ENCODE measurements around the gene STXBP4.

Gene STXBP4

DNA sequence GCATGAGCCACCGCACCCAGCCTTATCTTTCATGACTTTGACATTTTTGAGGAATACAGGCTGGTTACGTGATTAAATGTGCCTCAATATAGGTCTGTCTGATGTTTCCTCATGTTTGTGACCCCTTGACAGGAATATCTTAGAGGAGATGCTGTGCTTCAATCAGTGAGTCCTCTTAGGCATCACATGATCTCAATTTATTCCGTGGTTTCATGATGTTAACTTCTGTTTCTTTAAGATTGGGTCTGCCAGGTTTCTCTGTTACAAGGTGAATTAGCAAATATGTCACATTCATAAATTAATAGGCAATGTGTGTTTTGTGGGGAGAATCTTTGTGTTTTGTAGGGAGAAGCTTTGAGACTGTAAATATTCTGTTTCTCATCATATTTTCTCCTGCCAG, 3.3 kb downstream of the STXBP4 start:
- no peaks in the 10 kb centered on the region for H3K36me3 ChIP-seq (ENCODE audit: insufficient read depth, low read length)
- H3K4me3 ChIP-seq (ENCODE audit: low read depth in 1 of 2, low read length in 2 of 2), result no peak overlapping the region
- H3K9me3 ChIP-seq (ENCODE audit: low read length), result no peaks in the 10 kb centered on the region
- no peak overlapping the region for H3K27ac ChIP-seq (ENCODE audit: low read depth, low read length)
- H3K9ac ChIP-seq (ENCODE audit: low read length), result no peak overlapping the region
- H3K4me1 ChIP-seq (ENCODE audit: insufficient read depth, low read length), result peaks cover 12% of the 10 kb centered on the region
- no peaks in the 10 kb centered on the region for H3K27me3 ChIP-seq (ENCODE audit: control insufficient read depth in 1 of 2, insufficient read depth in 2 of 2, low read length in 2 of 2)

DNA sequence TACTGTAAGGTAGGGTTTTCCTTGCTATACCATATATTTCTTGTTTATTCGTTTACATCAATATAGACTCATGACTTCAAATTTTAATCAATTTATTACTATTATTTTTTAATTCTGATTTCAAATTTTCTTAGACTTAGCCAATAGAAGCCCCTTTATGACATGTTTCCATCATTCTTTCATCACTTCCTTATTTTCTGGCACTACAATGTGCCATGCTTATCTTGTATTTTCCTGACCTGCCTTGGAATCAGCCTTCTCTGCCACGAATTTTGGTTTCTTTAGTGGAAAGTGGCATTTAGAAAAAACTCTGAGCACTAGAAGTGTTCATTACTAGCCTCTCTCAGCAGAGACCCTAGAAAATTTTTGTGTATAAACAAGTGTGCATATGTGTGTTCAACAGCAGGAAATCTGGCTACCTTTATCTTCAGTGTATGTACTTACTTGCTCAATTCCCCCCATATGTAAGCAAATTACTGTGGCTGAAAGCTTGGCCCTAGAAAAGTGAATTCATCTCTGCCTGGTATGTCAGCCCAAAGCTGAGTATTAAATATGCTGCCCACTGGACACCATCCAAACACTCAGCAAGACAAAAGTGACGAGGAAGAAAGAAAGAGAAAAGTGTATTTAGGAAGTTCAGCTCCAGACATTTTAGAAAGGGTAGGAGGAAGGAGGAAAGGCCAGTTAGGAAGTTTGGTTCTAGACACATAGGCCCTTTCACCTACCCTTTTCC, 4.0 kb downstream of the STXBP4 start:
- no peak overlapping the region for H3K9ac ChIP-seq (ENCODE audit: low read length)
- no peaks in the 10 kb centered on the region for H3K36me3 ChIP-seq (ENCODE audit: insufficient read depth, low read length)
- H3K27ac ChIP-seq (ENCODE audit: low read depth, low read length), result no peak overlapping the region
- no peak overlapping the region for H3K4me3 ChIP-seq (ENCODE audit: low read depth in 1 of 2, low read length in 2 of 2)
- peaks cover 8% of the 10 kb centered on the region for H3K4me1 ChIP-seq (ENCODE audit: insufficient read depth, low read length)
- H3K27me3 ChIP-seq (ENCODE audit: control insufficient read depth in 1 of 2, insufficient read depth in 2 of 2, low read length in 2 of 2), result no peaks in the 10 kb centered on the region
- no peaks in the 10 kb centered on the region for H3K9me3 ChIP-seq (ENCODE audit: low read length)

DNA sequence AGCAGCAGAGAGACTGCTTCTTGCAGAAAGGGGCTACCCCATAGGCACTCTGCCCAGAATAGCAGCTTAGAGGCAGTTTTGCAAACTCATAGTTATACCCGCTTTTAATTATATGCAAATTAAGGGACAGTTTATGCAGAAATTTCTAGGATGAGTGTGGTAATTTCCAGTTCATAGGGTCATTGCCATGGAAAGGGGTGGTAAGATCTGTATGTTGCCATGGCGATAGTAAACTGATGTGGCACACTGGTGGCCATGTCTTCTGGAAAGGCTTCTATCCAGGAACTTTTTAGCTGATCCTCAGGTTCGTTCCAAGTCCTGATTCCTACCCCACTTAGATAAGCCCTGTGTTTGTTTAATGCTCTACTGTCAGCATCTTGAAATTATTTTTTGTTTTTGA, 6.2 kb downstream of the STXBP4 start:
- H3K36me3 ChIP-seq (ENCODE audit: insufficient read depth, low read length), result no peaks in the 10 kb centered on the region

DNA sequence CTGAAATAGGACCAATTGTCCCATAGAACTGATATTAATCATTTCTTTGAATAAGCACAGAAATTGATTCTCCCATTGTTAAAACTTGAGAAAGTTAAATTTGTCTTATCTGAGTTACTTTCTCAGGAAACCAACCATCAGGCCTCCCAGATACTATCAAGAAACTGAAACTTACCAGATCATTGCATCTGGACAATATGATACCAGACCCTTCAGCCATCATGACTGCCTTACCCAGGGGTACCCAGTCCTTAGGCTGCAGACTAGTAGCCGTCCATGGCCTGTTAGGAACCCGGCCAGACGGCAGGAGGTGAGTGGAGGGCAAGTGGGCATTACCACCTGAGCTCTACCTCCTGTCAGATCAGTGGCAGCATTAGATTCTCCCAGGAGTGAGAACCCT, 7.8 kb downstream of the STXBP4 start:
- H3K4me3 ChIP-seq (ENCODE audit: low read depth in 1 of 2, low read length in 2 of 2), result no peak overlapping the region
- no peaks in the 10 kb centered on the region for H3K4me1 ChIP-seq (ENCODE audit: insufficient read depth, low read length)
- H3K27me3 ChIP-seq (ENCODE audit: control insufficient read depth in 1 of 2, insufficient read depth in 2 of 2, low read length in 2 of 2), result no peaks in the 10 kb centered on the region
- H3K9me3 ChIP-seq (ENCODE audit: low read length), result no peaks in the 10 kb centered on the region
- H3K27ac ChIP-seq (ENCODE audit: low read depth, low read length), result no peak overlapping the region
- no peaks in the 10 kb centered on the region for H3K36me3 ChIP-seq (ENCODE audit: insufficient read depth, low read length)
- H3K9ac ChIP-seq (ENCODE audit: low read length), result no peak overlapping the region

More for the DNA sequence above, 6.2 kb downstream of the STXBP4 start:
- H3K4me3 ChIP-seq (ENCODE audit: low read depth in 1 of 2, low read length in 2 of 2), result no peak overlapping the region
- H3K4me1 ChIP-seq (ENCODE audit: insufficient read depth, low read length), result peaks cover 5% of the 10 kb centered on the region
- no peak overlapping the region for H3K9ac ChIP-seq (ENCODE audit: low read length)
- H3K27ac ChIP-seq (ENCODE audit: low read depth, low read length), result no peak overlapping the region
- no peaks in the 10 kb centered on the region for H3K9me3 ChIP-seq (ENCODE audit: low read length)
- no peaks in the 10 kb centered on the region for H3K27me3 ChIP-seq (ENCODE audit: control insufficient read depth in 1 of 2, insufficient read depth in 2 of 2, low read length in 2 of 2)

DNA sequence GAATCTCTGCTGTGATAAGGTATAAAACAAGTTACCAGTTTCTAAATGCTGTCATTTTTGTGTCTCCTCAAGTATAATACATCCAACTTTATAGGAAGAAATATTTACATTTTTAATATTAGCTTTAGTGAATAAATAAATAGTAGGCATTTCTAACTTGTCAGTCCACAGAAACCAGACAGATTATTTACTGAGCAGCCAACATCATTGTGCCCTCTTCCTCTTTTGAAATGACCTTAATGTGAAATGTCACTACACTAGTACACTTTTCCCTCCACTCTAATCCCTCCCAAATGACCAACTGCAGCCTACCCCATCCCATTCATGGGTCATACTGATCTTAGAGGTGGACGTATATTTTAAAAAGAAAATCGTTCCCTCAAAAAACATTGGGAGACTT, 9.2 kb downstream of the STXBP4 start:
- Histone ChIP-seq H3K4me3 (ENCODE audit: low read depth in 1 of 2, low read length in 2 of 2) (no peak overlapping the region), H3K27ac (ENCODE audit: low read depth, low read length) (no peak overlapping the region), H3K36me3 (ENCODE audit: insufficient read depth, low read length) (no peaks in the 10 kb centered on the region), H3K9me3 (ENCODE audit: low read length) (no peaks in the 10 kb centered on the region), H3K27me3 (ENCODE audit: control insufficient read depth in 1 of 2, insufficient read depth in 2 of 2, low read length in 2 of 2) (no peaks in the 10 kb centered on the region), H3K4me1 (ENCODE audit: insufficient read depth, low read length) (peaks cover 3% of the 10 kb centered on the region), H3K9ac (ENCODE audit: low read length) (no peak overlapping the region)

DNA sequence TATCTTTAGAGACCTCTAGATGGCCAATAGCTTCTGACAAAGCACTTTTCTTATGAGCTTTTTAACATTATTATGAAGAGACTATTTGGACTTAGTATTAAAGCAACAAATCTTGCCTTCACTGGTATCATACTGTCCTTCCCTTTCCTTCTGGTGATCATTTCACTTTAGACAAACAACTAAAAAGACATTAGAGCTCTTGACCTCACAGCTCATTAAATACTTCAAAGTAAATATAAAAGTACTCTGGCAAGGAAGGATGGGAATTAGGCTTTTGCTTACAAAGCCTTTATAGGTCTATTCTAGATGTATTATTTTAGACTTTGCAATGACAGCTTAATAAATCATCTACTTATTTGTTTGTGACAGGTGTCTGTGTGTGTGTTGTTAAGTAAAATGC, 11.1 kb downstream of the STXBP4 start:
- Histone ChIP-seq H3K9ac (ENCODE audit: low read length) (no peak overlapping the region), H3K36me3 (ENCODE audit: insufficient read depth, low read length) (no peaks in the 10 kb centered on the region), H3K4me3 (ENCODE audit: low read depth in 1 of 2, low read length in 2 of 2) (no peak overlapping the region), H3K4me1 (ENCODE audit: insufficient read depth, low read length) (peaks cover 5% of the 10 kb centered on the region), H3K9me3 (ENCODE audit: low read length) (no peaks in the 10 kb centered on the region), H3K27ac (ENCODE audit: low read depth, low read length) (no peak overlapping the region), H3K27me3 (ENCODE audit: control insufficient read depth in 1 of 2, insufficient read depth in 2 of 2, low read length in 2 of 2) (no peaks in the 10 kb centered on the region)

DNA sequence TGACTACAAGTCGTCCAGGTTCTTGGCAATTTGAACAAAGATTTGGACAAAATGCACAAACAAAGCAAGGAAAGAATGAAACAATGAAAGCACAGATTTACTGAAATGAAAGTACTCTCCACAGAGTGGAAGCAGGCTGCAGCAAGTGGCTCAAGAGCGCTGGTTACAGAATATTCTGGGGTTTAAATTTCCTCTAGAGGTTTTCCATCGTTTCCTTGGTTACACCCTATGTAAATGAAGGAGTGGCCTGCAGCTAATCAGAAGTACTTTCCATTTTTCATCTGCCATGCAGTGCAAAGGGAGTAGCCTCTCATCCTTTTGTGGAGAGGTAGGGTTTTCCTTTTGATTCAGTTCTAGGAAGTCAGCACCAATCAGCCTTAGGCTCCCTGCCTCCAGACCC, 11.8 kb downstream of the STXBP4 start:
- peaks cover 5% of the 10 kb centered on the region for H3K4me1 ChIP-seq (ENCODE audit: insufficient read depth, low read length)

DNA sequence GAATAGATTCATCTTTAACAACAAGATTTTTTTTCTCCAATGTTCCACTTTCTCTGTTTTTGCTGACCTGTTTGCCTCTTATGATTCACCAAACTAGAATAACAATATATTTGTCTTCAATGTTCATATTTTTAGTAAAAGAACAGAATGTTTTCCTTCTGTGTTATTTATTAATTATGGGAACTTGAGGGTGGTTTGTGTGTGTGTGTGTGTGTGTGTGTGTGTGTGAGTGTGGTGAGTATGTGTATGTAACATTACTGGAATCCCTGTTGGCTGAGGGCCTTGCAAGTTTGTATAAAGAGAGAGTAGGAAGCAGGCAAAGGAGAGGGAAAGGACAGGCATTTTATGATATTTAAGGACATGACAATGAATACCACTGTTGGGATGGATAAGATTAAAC, 13.8 kb downstream of the STXBP4 start:
- no peak overlapping the region for H3K27ac ChIP-seq (ENCODE audit: low read depth, low read length)
- H3K9me3 ChIP-seq (ENCODE audit: low read length), result no peaks in the 10 kb centered on the region
- H3K4me3 ChIP-seq (ENCODE audit: low read depth in 1 of 2, low read length in 2 of 2), result no peak overlapping the region
- H3K36me3 ChIP-seq (ENCODE audit: insufficient read depth, low read length), result peaks cover 5% of the 10 kb centered on the region
- H3K27me3 ChIP-seq (ENCODE audit: control insufficient read depth in 1 of 2, insufficient read depth in 2 of 2, low read length in 2 of 2), result no peaks in the 10 kb centered on the region
- H3K4me1 ChIP-seq (ENCODE audit: insufficient read depth, low read length), result peaks cover 5% of the 10 kb centered on the region
- H3K9ac ChIP-seq (ENCODE audit: low read length), result no peak overlapping the region

More for the DNA sequence above, 11.8 kb downstream of the STXBP4 start:
- Histone ChIP-seq H3K36me3 (ENCODE audit: insufficient read depth, low read length) (no peaks in the 10 kb centered on the region), H3K4me3 (ENCODE audit: low read depth in 1 of 2, low read length in 2 of 2) (no peak overlapping the region), H3K27ac (ENCODE audit: low read depth, low read length) (no peak overlapping the region), H3K9ac (ENCODE audit: low read length) (no peak overlapping the region), H3K9me3 (ENCODE audit: low read length) (no peaks in the 10 kb centered on the region), H3K27me3 (ENCODE audit: control insufficient read depth in 1 of 2, insufficient read depth in 2 of 2, low read length in 2 of 2) (no peaks in the 10 kb centered on the region)

DNA sequence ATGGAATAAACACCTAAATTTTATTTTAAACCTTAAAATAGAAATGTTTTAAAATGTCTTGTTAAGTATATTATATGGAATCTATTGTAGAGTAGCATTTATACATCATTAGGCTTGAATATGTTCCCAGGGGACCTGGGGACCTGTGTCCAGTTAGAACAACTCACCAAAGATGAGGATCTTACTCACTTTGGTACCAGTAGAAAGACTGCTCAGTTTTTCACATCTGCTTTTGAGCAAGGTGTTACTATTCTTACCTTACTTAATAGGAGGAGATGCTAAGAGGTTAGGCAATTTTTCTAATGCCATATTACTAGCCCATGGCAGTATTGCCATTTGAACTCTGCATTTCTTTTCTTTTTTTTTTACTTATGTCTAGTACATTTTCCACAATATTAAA, 14.7 kb downstream of the STXBP4 start:
- Histone ChIP-seq H3K4me1 (ENCODE audit: insufficient read depth, low read length) (peaks cover 5% of the 10 kb centered on the region), H3K27ac (ENCODE audit: low read depth, low read length) (no peak overlapping the region), H3K27me3 (ENCODE audit: control insufficient read depth in 1 of 2, insufficient read depth in 2 of 2, low read length in 2 of 2) (no peaks in the 10 kb centered on the region), H3K36me3 (ENCODE audit: insufficient read depth, low read length) (peaks cover 5% of the 10 kb centered on the region), H3K9ac (ENCODE audit: low read length) (no peak overlapping the region), H3K9me3 (ENCODE audit: low read length) (no peaks in the 10 kb centered on the region), H3K4me3 (ENCODE audit: low read depth in 1 of 2, low read length in 2 of 2) (no peak overlapping the region)

DNA sequence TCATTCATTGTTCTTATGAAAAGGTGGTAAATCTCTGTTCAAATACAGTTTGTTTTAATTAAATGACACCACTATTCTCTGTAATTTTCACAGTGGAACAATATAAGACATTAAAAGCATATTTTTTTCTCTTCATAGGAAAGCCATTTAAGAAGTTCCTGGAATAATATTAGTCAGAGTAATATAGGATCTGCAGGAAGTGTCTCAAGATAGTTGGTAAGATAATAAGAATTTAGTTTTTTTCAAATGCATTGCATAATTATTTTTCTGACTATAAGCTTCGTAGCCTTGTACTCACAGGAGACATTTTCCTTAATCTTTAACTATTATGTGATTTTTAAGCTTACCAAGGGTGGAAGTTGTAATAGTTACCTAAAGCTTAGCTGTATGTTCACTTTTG, 16.9 kb downstream of the STXBP4 start:
- H3K9me3 ChIP-seq (ENCODE audit: low read length), result no peaks in the 10 kb centered on the region
- no peak overlapping the region for H3K27ac ChIP-seq (ENCODE audit: low read depth, low read length)
- peaks cover 5% of the 10 kb centered on the region for H3K36me3 ChIP-seq (ENCODE audit: insufficient read depth, low read length)
- no peaks in the 10 kb centered on the region for H3K27me3 ChIP-seq (ENCODE audit: control insufficient read depth in 1 of 2, insufficient read depth in 2 of 2, low read length in 2 of 2)
- H3K9ac ChIP-seq (ENCODE audit: low read length), result no peak overlapping the region
- H3K4me1 ChIP-seq (ENCODE audit: insufficient read depth, low read length), result peaks cover 5% of the 10 kb centered on the region
- no peak overlapping the region for H3K4me3 ChIP-seq (ENCODE audit: low read depth in 1 of 2, low read length in 2 of 2)

DNA sequence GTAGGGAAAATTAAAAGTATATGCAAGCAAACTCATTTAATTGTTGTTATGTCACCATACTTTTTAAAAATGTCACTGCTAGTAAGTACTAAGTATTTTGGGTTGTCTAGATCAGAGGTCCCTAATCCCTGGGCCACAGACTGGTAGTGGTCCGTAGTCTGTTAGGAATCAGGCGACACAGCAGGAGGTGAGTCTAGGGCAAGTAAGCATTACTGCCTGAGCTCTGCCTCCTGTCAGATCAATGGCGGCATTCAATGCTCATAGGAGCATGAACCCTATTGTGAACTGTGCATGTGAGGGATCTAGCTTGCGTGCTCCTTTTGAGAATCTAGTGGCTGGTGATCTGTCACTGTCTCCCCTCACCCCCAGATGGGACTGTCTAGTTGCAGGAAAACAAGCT, 21.6 kb downstream of the STXBP4 start:
- Histone ChIP-seq H3K4me1 (ENCODE audit: insufficient read depth, low read length) (no peaks in the 10 kb centered on the region), H3K9ac (ENCODE audit: low read length) (no peak overlapping the region), H3K27ac (ENCODE audit: low read depth, low read length) (no peak overlapping the region), H3K27me3 (ENCODE audit: control insufficient read depth in 1 of 2, insufficient read depth in 2 of 2, low read length in 2 of 2) (no peaks in the 10 kb centered on the region), H3K4me3 (ENCODE audit: low read depth in 1 of 2, low read length in 2 of 2) (no peak overlapping the region), H3K9me3 (ENCODE audit: low read length) (no peaks in the 10 kb centered on the region), H3K36me3 (ENCODE audit: insufficient read depth, low read length) (peaks cover 10% of the 10 kb centered on the region)

DNA sequence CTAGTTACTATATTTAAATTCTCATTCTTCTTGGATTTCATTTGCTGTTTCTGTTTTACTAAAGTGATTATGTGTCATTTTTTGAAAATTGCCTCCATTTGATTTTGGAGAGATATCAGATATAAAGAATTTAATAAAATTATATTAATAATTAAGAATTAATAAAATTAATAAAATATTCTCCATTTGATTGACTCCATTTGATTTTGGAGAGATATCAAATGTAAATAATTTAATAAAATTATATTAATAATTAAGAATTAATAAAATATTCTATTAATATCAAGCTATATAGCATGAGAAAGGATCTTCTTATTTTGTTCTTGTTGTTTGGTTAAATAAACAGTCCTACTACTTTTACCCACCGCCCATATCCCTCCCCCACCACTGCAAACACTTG, 23.0 kb downstream of the STXBP4 start:
- no peak overlapping the region for H3K4me3 ChIP-seq (ENCODE audit: low read depth in 1 of 2, low read length in 2 of 2)
- no peak overlapping the region for H3K27ac ChIP-seq (ENCODE audit: low read depth, low read length)
- H3K27me3 ChIP-seq (ENCODE audit: control insufficient read depth in 1 of 2, insufficient read depth in 2 of 2, low read length in 2 of 2), result no peaks in the 10 kb centered on the region
- H3K36me3 ChIP-seq (ENCODE audit: insufficient read depth, low read length), result peaks cover 10% of the 10 kb centered on the region
- no peak overlapping the region for H3K9ac ChIP-seq (ENCODE audit: low read length)
- H3K9me3 ChIP-seq (ENCODE audit: low read length), result no peaks in the 10 kb centered on the region
- no peaks in the 10 kb centered on the region for H3K4me1 ChIP-seq (ENCODE audit: insufficient read depth, low read length)
